Epithelial cell of proximal tubule (primary cell): Measurements from ENCODE around the gene LMOD1. TPM values are rescaled to one million over a fixed set of nuclear protein-coding genes. Genes with fewer than 3 reads are reported as not detected.
A peak's percentile ranks its signal among the peaks of the same experiment; 100 is the strongest.
"Not testable (repeated sequence)": the region's sequence is repeated elsewhere in the genome, so short reads cannot be mapped to it uniquely, and the experiment has no call there.

Experiments
- DNase-seq: peaks from one replicate; pipeline ENCODE4 v3.0.0-alpha.2; 2011; ENCODE audit warnings: low read depth
- H3K4me3 ChIP-seq: 2 replicates; pipeline ENCODE4 v1.5.1; 2011; ENCODE audit warnings: low read depth, mild to moderate bottlenecking, low read length
- CTCF ChIP-seq: conservative IDR thresholded peaks from 2 replicates; pipeline ENCODE4 v1.5.1; 2012; ENCODE audit warnings: low read depth, mild to moderate bottlenecking, low read length
- total RNA-seq: library from RNA; depleted of rRNA; stranded (reverse); fragments of >200 nt; gene quantifications from 2 replicates; pipeline ENCODE4 v1.2.3, GENCODE V29; 2015

Gene LMOD1
- total RNA-seq, 1 donor from 2014 or later = not detected

DNA sequence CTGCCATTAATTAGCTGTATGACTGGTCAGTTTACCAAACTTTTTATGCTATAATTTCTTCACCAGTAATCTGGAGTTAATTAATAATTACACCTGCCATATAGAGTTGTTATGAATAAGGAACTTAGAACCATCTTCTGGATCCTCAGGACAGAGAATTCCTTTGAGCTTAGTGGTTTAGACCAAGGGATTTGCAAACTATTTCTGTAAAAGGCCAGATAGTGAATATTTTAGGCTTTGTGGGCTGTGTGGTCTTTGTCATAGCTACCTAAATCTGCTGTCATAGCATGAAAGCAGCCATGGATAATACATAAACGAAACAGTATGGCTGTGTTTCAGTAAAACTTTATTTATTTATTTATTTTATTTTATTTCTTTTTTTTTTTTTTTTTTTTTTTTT lies 17.9 kb upstream of the LMOD1 start:
- no peak overlapping the region for H3K4me3 ChIP-seq
- TF ChIP-seq CTCF = no peak
- DNase-seq = no peak

GRCh38 chr1:201962382-201962781 lies 16.0 kb upstream of the LMOD1 start:
- H3K4me3 ChIP-seq, DNase-seq: not testable (repeated sequence)

DNA sequence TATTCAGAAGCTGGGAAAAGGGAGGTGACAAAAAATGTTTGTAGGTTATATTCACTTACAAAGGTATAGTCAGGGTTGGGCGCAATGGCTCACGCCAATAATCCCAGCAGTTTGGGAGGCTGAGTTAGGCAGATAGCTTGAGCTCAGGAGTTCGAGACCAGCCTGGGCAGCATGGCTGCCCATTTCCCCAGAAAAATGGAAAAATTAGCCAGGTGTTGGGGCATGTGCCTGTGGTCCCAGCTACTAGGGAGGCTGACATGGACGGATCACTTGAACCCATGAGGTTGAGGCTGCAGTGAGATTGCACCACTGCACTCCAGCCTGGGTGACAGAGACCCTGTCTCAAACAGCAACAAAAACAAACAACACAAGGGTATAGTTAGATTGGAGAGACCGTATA lies 12.0 kb upstream of the LMOD1 start:
- no peak for DNase-seq
- TF ChIP-seq CTCF = no peak
- no peak overlapping the region for H3K4me3 ChIP-seq

DNA sequence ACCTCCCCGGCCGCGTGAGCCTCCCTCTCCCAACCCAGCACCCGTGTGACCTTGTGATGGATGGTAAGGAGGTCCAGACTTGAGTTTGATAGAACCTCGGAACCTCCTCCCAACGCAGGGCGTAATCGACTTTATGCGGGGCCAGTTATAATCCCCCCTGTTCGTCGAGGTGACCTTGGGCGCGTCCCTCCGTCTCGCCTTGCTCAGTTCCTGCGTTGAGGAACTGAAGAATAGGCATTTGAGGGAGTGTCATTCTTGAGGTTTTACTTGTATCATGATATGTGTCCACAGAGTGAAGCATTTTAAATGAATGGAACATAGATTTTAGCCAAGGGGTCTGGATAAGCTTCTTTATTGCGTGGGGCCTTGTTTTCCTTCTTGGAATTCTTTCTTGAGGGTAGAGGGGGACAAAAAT lies 9.4 kb upstream of the LMOD1 start:
- no peak for TF ChIP-seq CTCF
- peak overlapping the region; percentile 84 for H3K4me3 ChIP-seq
- no peak for DNase-seq

DNA sequence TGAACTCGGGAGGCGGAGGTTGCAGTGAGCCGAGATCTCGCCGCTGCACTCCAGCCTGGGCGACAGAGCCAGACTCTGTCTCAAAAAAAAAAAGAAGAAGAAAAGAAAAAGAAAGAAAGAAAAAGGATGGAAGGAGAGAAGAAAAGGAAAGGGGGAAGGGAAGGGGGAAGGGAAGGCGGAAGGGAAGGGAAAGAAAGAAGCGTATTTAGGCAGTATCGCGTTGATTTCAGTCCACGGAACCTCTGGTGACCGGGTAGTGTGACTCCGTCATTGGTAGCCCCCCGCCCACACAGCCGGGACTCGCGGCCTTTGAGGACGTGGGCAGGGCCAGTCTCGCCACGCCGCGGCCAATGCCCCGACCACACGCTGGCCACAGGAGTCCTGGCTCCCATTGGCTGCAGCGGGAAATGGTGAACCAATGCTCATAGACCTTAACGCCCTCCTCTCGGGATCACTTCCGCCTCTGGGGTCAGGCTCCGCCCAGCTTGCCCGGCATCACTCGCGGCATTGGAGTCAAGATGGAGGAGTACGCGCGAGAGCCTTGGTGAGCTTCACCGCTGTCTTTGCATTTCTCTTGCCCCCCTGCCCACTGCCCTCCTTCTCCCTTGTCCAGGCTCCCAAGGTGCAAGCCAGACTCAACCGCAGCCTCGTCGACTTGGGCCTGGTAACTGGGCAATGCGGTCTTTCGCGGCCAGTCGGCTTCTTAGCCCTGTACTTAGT lies 8.8 kb upstream of the LMOD1 start, which contains the start of gene TIMM17A:
TIMM17A (plus strand) TSS at position 495 of the 720 bp plus-strand sequence; CDS start at position 519, 24 bp downstream.
- peak; percentile 74 for DNase-seq
- H3K4me3 ChIP-seq = peak within 1 kb of the TSS; percentile 84
- no peak for TF ChIP-seq CTCF

DNA sequence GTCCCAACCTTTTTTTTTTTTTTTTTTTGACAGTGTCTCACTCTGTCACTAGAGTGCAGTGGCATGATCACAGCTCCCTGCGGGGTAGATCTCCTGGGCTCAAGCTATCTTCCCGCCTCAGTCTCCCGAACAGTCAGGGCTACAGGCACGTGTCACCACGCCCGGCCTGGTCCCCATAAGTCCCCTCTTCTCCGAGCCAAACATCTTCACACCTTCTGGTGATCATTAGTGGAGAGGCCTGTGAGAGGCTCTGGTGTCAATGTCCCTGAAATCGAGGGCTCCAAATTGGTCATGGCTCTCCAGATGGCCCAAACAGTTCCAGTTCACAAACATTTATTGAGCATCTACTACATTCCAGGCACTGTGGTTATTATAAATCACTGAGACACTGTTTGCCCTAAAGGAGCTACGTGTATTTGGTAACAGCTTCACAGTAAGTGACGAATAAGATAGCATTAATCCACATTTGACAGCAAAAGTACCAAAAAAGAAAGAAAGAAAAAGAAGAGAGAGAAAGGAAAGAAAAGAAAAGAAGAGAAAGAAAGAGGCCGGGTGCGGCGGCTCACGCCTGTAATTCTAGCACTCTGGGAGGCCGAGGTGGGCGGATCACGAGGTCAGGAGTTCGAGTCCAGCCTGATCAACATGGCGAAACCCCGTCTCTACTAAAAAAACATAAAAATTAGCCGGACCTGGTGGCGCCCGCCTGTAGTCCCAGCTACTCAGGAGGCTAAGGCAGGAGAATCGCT lies 8.1 kb upstream of the LMOD1 start:
- TF ChIP-seq CTCF = no peak
- DNase-seq = no peak
- H3K4me3 ChIP-seq = peak overlapping the region; percentile 84

- H3K4me3 ChIP-seq = no peak overlapping the region
- DNase-seq = no peak
- no peak for TF ChIP-seq CTCF
Measured at GRCh38 chr1:201949491-201949890, 3.1 kb upstream of the LMOD1 start.
